K562 (cell line): ENCODE results near the gene TMF1.

Experiments used
- CTCF ChIP-seq, 3 experiments: IDR thresholded peaks in 2 of 3; conservative IDR thresholded peaks in 1 of 3; 2 replicates each; pipeline ENCODE4 v1.5.1; 2011 to 2012; ENCODE audit warnings: low read length in 3 of 3, mild to moderate bottlenecking in 3 of 3, control low read depth in 2 of 3, improper control_type of control experiment in 1 of 3, inconsistent platforms in 1 of 3, low read depth in 1 of 3, mixed read lengths in 1 of 3, moderate library complexity in 1 of 3; ENCODE audit not compliant: insufficient read depth in 2 of 3
- JUND ChIP-seq, 2 experiments: IDR thresholded peaks; 2 replicates in 1 of 2; 3 replicates in 1 of 2; pipeline ENCODE4 v1.6.1; 2011; ENCODE audit warnings: borderline replicate concordance in 2 of 2, low read depth in 2 of 2, low read length in 2 of 2, improper control_type of control experiment in 1 of 2, missing biosample characterization in 1 of 2, missing genetic modification characterization in 1 of 2, missing genetic modification reagents in 1 of 2
- TAF1 ChIP-seq: IDR thresholded peaks from 2 replicates; pipeline ENCODE4 v1.6.1; 2011; ENCODE audit warnings: mild to moderate bottlenecking, low read length, moderate library complexity; ENCODE audit not compliant: insufficient read depth, control insufficient read depth, severe bottlenecking; ENCODE audit errors: extremely low read depth
- TF ChIP-seq, protein P1 (sequence below): sonication (generic); formaldehyde crosslinking; IDR thresholded peaks from 2 replicates; pipeline ENCODE4 v1.8.0; 2022; ENCODE audit warnings: mild to moderate bottlenecking, missing genetic modification reagents

DNA sequence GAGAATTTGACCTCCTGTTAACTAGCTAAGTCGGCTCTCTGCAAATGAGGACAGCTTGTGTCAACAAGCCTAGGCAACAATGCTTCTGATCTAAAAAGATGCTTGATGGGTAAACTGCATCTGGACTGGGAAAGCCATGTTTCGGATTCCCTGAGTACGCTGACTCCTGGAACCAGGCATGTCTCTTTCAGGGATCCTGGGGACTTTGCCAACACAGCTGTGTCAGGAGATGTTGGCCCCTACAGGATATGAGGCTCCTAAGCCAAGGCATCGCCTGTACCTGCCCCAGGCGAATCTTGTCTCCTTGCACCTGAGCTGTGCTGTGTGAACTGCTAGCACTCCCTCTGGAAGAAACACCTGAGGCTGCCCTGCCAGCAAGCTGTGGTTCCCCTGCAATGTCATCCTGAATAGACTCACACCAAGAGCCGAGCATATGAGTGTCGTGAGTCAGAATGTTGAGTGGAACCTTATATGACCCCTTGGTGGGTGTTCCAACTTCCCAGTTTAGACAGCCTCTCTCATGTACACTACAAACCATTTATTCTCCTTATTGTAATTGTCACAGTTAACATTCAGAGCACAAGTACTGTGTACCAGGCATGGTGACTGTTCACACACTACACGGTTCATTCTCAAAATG is 55.7 kb downstream of the TMF1 start:
- TF ChIP-seq JUND (IDR thresholded peaks at IDR 0.05; ENCODE audit: borderline replicate concordance, low read depth, low read length) (no peak), JUND (tag; IDR thresholded peaks at IDR 0.05; ENCODE audit: borderline replicate concordance, low read depth, low read length) (no peak), TAF1 (no peak), CTCF (IDR thresholded peaks at IDR 0.05 in 2 of 3, conservative IDR thresholded peaks at IDR 0.05 in 1 of 3; ENCODE audit: insufficient read depth in 2 of 3, low read depth in 1 of 3, low read length in 3 of 3) (no peak)
- TF ChIP-seq, protein P1, sequence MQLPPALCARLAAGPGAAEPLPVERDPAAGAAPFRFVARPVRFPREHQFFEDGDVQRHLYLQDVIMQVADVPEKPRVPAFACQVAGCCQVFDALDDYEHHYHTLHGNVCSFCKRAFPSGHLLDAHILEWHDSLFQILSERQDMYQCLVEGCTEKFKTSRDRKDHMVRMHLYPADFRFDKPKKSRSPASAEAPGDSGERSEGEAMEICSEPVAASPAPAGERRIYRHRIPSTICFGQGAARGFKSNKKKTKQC (CRISPR knock-in tag), result no peak
